HEK293 (cell line): Measurements from ENCODE around the gene STX2.

ENCODE experiments used
- ATF2 ChIP-seq: fragments of 450-650 bp; formaldehyde crosslinking; IDR thresholded peaks from 2 replicates; pipeline ENCODE4 v1.5.1; 2016; ENCODE audit warnings: missing biosample characterization, missing genetic modification characterization, low read depth
- KLF10 ChIP-seq: fragments of 450-650 bp; IDR thresholded peaks from 2 replicates; pipeline ENCODE4 v1.5.1; 2018; ENCODE audit warnings: missing biosample characterization, mild to moderate bottlenecking, missing genetic modification characterization
- MEIS1 ChIP-seq: sonication (generic); formaldehyde crosslinking; IDR thresholded peaks from 2 replicates; pipeline ENCODE4 v1.8.1; 2022; ENCODE audit warnings: missing genetic modification reagents, mild to moderate bottlenecking, borderline replicate concordance
- PATZ1 ChIP-seq: fragments of 450-650 bp; formaldehyde crosslinking; IDR thresholded peaks from 2 replicates; pipeline ENCODE4 v1.5.1; 2016; ENCODE audit warnings: missing biosample characterization, missing genetic modification characterization
- RBAK ChIP-seq: fragments of 450-650 bp; formaldehyde crosslinking; IDR thresholded peaks from 2 replicates; pipeline ENCODE4 v1.5.1; 2016; ENCODE audit warnings: missing biosample characterization, missing genetic modification characterization
- SALL2 ChIP-seq: fragments of 450-650 bp; formaldehyde crosslinking; IDR thresholded peaks from 2 replicates; pipeline ENCODE4 v1.5.0; 2017; ENCODE audit warnings: missing biosample characterization, mild to moderate bottlenecking, missing genetic modification characterization, borderline replicate concordance
- TRIM28 ChIP-seq: IDR thresholded peaks from 2 replicates; pipeline ENCODE4 v1.6.1; 2011; ENCODE audit warnings: low read length, control low read depth, borderline replicate concordance
- YY1 ChIP-seq: fragments of 450-650 bp; formaldehyde crosslinking; IDR thresholded peaks from 2 replicates; pipeline ENCODE4 v1.5.1; 2018; ENCODE audit warnings: missing biosample characterization, missing genetic modification characterization
- ZBTB11 ChIP-seq: fragments of 450-650 bp; formaldehyde crosslinking; conservative IDR thresholded peaks from 2 replicates; pipeline ENCODE4 v1.5.1; 2016; ENCODE audit warnings: low read depth, missing biosample characterization, missing genetic modification characterization
- ZBTB20 ChIP-seq: fragments of 450-650 bp; formaldehyde crosslinking; IDR thresholded peaks from 2 replicates; pipeline ENCODE4 v1.5.1; 2016; ENCODE audit warnings: missing biosample characterization, missing genetic modification characterization
- ZBTB21 ChIP-seq: fragments of 450-650 bp; formaldehyde crosslinking; IDR thresholded peaks from 2 replicates; pipeline ENCODE4 v1.5.1; 2017; ENCODE audit warnings: missing biosample characterization, missing genetic modification characterization
- ZBTB8A ChIP-seq: fragments of 450-650 bp; formaldehyde crosslinking; IDR thresholded peaks from 2 replicates; pipeline ENCODE4 v1.5.1; 2016; ENCODE audit warnings: missing biosample characterization, missing genetic modification characterization
- ZEB2 ChIP-seq: fragments of 450-650 bp; formaldehyde crosslinking; IDR thresholded peaks from 2 replicates; pipeline ENCODE4 v1.5.1; 2016; ENCODE audit warnings: missing biosample characterization, missing genetic modification characterization
- ZFP37 ChIP-seq: fragments of 450-650 bp; formaldehyde crosslinking; IDR thresholded peaks from 2 replicates; pipeline ENCODE4 v1.5.1; 2016; ENCODE audit warnings: missing biosample characterization, missing genetic modification characterization
- ZNF138 ChIP-seq: fragments of 450-650 bp; formaldehyde crosslinking; IDR thresholded peaks from 2 replicates; pipeline ENCODE4 v1.5.1; 2016; ENCODE audit warnings: missing biosample characterization, missing genetic modification characterization, borderline replicate concordance
- ZNF155 ChIP-seq: fragments of 450-650 bp; formaldehyde crosslinking; IDR thresholded peaks from 2 replicates; pipeline ENCODE4 v1.5.1; 2016; ENCODE audit warnings: missing biosample characterization, missing genetic modification characterization
- ZNF211 ChIP-seq: fragments of 450-650 bp; formaldehyde crosslinking; IDR thresholded peaks from 2 replicates; pipeline ENCODE4 v1.5.1; 2016; ENCODE audit warnings: low read depth, missing biosample characterization, missing genetic modification characterization
- ZNF26 ChIP-seq: fragments of 450-650 bp; formaldehyde crosslinking; IDR thresholded peaks from 2 replicates; pipeline ENCODE4 v1.5.1; 2016; ENCODE audit warnings: missing biosample characterization, missing genetic modification characterization
- ZNF311 ChIP-seq: fragments of 450-650 bp; formaldehyde crosslinking; IDR thresholded peaks from 2 replicates; pipeline ENCODE4 v1.5.1; 2017; ENCODE audit warnings: missing biosample characterization, missing genetic modification characterization, borderline replicate concordance
- ZNF324 ChIP-seq: fragments of 450-650 bp; formaldehyde crosslinking; IDR thresholded peaks from 2 replicates; pipeline ENCODE4 v1.5.1; 2016; ENCODE audit warnings: missing biosample characterization, missing genetic modification characterization
- ZNF354C ChIP-seq: fragments of 450-650 bp; formaldehyde crosslinking; IDR thresholded peaks from 2 replicates; pipeline ENCODE4 v1.5.1; 2016; ENCODE audit warnings: missing biosample characterization, missing genetic modification characterization, low read depth, borderline replicate concordance
- ZNF362 ChIP-seq: fragments of 450-650 bp; formaldehyde crosslinking; IDR thresholded peaks from 2 replicates; pipeline ENCODE4 v1.5.1; 2016; ENCODE audit warnings: missing biosample characterization, missing genetic modification characterization
- ZNF426 ChIP-seq: fragments of 450-650 bp; formaldehyde crosslinking; IDR thresholded peaks from 2 replicates; pipeline ENCODE4 v1.5.1; 2017; ENCODE audit warnings: missing biosample characterization, missing genetic modification characterization, mild to moderate bottlenecking, inconsistent platforms, moderate library complexity
- ZNF433 ChIP-seq: fragments of 450-650 bp; formaldehyde crosslinking; IDR thresholded peaks from 2 replicates; pipeline ENCODE4 v1.5.1; 2016; ENCODE audit warnings: missing biosample characterization, missing genetic modification characterization, low read depth
- ZNF521 ChIP-seq: fragments of 450-650 bp; formaldehyde crosslinking; IDR thresholded peaks from 2 replicates; pipeline ENCODE4 v1.5.1; 2017; ENCODE audit warnings: missing biosample characterization, mild to moderate bottlenecking, missing genetic modification characterization
- ZNF549 ChIP-seq: fragments of 450-650 bp; IDR thresholded peaks from 2 replicates; pipeline ENCODE4 v1.5.1; 2018; ENCODE audit warnings: missing biosample characterization, missing genetic modification characterization, mild to moderate bottlenecking, inconsistent platforms, moderate library complexity
- ZNF626 ChIP-seq: fragments of 450-650 bp; sonication (Bioruptor Pico); formaldehyde crosslinking; IDR thresholded peaks from 2 replicates; pipeline ENCODE4 v1.5.1; 2018; ENCODE audit warnings: missing biosample characterization, missing genetic modification characterization, inconsistent platforms
- ZNF629 ChIP-seq: fragments of 450-650 bp; formaldehyde crosslinking; IDR thresholded peaks from 2 replicates; pipeline ENCODE4 v1.5.1; 2017; ENCODE audit warnings: missing biosample characterization, missing genetic modification characterization
- ZNF645 ChIP-seq: fragments of 450-650 bp; formaldehyde crosslinking; IDR thresholded peaks from 2 replicates; pipeline ENCODE4; 2016; ENCODE audit warnings: missing biosample characterization, missing genetic modification characterization
- ZNF701 ChIP-seq: fragments of 450-650 bp; formaldehyde crosslinking; IDR thresholded peaks from 2 replicates; pipeline ENCODE4 v1.5.1; 2016; ENCODE audit warnings: missing biosample characterization, missing genetic modification characterization

STX2 gene

GRCh38 chr12:130765186-130765659, 73.8 kb downstream of the STX2 start (continued):
- 0 out of 2 replicates have a peak, but pooled peaks have one; percentile 20 for TF ChIP-seq ZNF362 (tag by site-specific recombination)
- TF ChIP-seq TRIM28 = no peak
- TF ChIP-seq ZBTB8A (tag by site-specific recombination) = no peak
- TF ChIP-seq MEIS1 (CRISPR knock-in tag) = no peak
- TF ChIP-seq RBAK (tag by site-specific recombination) = peak; percentile 96
- no peak for TF ChIP-seq KLF10
- TF ChIP-seq ZFP37 = no peak; the same call in 1 of the 2 replicates
- TF ChIP-seq ZNF626 (tag by site-specific recombination) = no peak
- TF ChIP-seq ZBTB20 (tag by site-specific recombination) = peak; percentile 17; the same call in 1 of the 2 replicates
- peak; percentile 86; the same call in 1 of the 2 replicates for TF ChIP-seq ZNF521 (tag by site-specific recombination)
- peak; percentile 93 for TF ChIP-seq SALL2 (tag by site-specific recombination)
- TF ChIP-seq ZNF629 (tag by site-specific recombination) = peak; percentile 99
- TF ChIP-seq ZNF354C (tag by site-specific recombination) = peak; percentile 86; the same call in 1 of the 2 replicates
- no peak for TF ChIP-seq ZNF426 (tag by site-specific recombination)
- no peak; the same call in 1 of the 2 replicates for TF ChIP-seq ZNF645
- peak; percentile 19; the same call in 1 of the 2 replicates for TF ChIP-seq ZEB2 (tag by site-specific recombination)
- TF ChIP-seq ZNF701 (tag by site-specific recombination) = 0 out of 2 replicates have a peak, but pooled peaks have one; percentile 12
- no peak for TF ChIP-seq ZNF549 (tag by site-specific recombination)
- peak; percentile 100 for TF ChIP-seq ZBTB21
- peak; percentile 100 for TF ChIP-seq ATF2 (tag by site-specific recombination)
- TF ChIP-seq ZBTB11 (tag by site-specific recombination) = no peak
- peak; percentile 97 for TF ChIP-seq ZNF311 (tag by site-specific recombination)
- no peak for TF ChIP-seq PATZ1 (tag by site-specific recombination)
- no peak for TF ChIP-seq ZNF433 (tag by site-specific recombination)
- TF ChIP-seq ZNF26 (tag by site-specific recombination) = peak; percentile 79
- TF ChIP-seq ZNF211 (tag by site-specific recombination) = peak; percentile 42
- no peak for TF ChIP-seq YY1 (tag by site-specific recombination)
- TF ChIP-seq ZNF155 = no peak; the same call in none of the 2 replicates
- no peak for TF ChIP-seq ZNF138 (tag by site-specific recombination)
- TF ChIP-seq ZNF324 (tag by site-specific recombination) = peak; percentile 100
